HG03139 (cell line): ENCODE results near the gene SNED1.

Experiments
- ATAC-seq: cut with Tn5 transposase; IDR thresholded peaks from one replicate; pipeline ENCODE4 v1.9.1; 2021; ENCODE audit not compliant: unreplicated experiment

SNED1 gene

GRCh38 chr2:241142063-241142462 is 143.6 kb downstream of the SNED1 start:
- ATAC-seq: no peak

GRCh38 chr2:241142593-241142992 is 144.2 kb downstream of the SNED1 start:
- no peak for ATAC-seq
